Testis (tissue), 3 donors: ENCODE data around the gene RPTOR. TPM values are rescaled to one million over a fixed set of nuclear protein-coding genes. Genes with fewer than 3 reads are reported as not detected.

Source experiments
- DNase-seq: peaks from one replicate; pipeline ENCODE4 v3.0.0-alpha.2; 2019
- H3K27ac ChIP-seq, 2 donors: fragments of 200-600 bp; sonication (generic); one replicate each; pipeline ENCODE4 v1.5.1; 2019
- H3K27me3 ChIP-seq: fragments of 200-600 bp; sonication (generic); one replicate; pipeline ENCODE4 v1.5.1; 2019
- H3K36me3 ChIP-seq: fragments of 200-600 bp; sonication (generic); one replicate; pipeline ENCODE4 v1.5.1; 2017; ENCODE audit warnings: low read depth; ENCODE audit errors: missing control alignments
- H3K4me1 ChIP-seq: fragments of 200-600 bp; sonication (generic); one replicate; pipeline ENCODE4 v1.5.1; 2019
- H3K4me3 ChIP-seq, 2 donors: fragments of 200-600 bp; sonication (generic); one replicate each; pipeline ENCODE4 v1.5.1; 2017 to 2019
- H3K9me3 ChIP-seq: fragments of 200-600 bp; sonication (generic); one replicate; pipeline ENCODE4 v1.5.1; 2017
- CTCF ChIP-seq, 3 experiments: fragments of 450-650 bp in 2 of 3; fragments of 200-600 bp in 1 of 3; sonication (generic) in 1 of 3; IDR thresholded peaks; one replicate each; pipeline ENCODE4 v1.5.1; 2016 to 2019; ENCODE audit warnings: antibody characterized with exemption in 3 of 3, mild to moderate bottlenecking in 2 of 3, moderate library complexity in 1 of 3
- POLR2A ChIP-seq: fragments of 450-650 bp; IDR thresholded peaks from one replicate; pipeline ENCODE4 v1.6.1; 2017; ENCODE audit warnings: antibody characterized with exemption, mild to moderate bottlenecking, moderate library complexity
- WGBS, 2 donors: methylation state at CpG; one replicate each; pipeline ENCODE4 v1.1.5; 2018; 5-methylcytosine and 5-hydroxymethylcytosine counted together
- intact Hi-C: fragments of 100-400 bp; cut with DNase I; formaldehyde crosslinking; loops from one replicate; pipeline ENCODE4 v1.15.1; 2023; ENCODE audit warnings: low total_unique reads
- polyA plus RNA-seq: library from polyadenylated mRNA; stranded (reverse); fragments of 350-450 nt; fragmentation: Illumina TruSeq; extraction: RNeasy Lipid Tissue Mini Kit (QIAGEN cat#74804); gene quantifications from one replicate; pipeline ENCODE4 v1.2.3, GENCODE V29; 2014; ENCODE audit warnings: low read depth, low replicate concordance; ENCODE audit not compliant: insufficient read depth
- total RNA-seq, 2 donors: library from RNA; depleted of rRNA; stranded (reverse); fragments of >200 nt; gene quantifications; one replicate each; pipeline ENCODE4 v1.2.3, GENCODE V29; 2016

Gene RPTOR
- total and polyA plus RNA-seq, 3 donors from 2014 or later: 21.8 to 68.3 (median 56.6) TPM

- H3K9me3 ChIP-seq: no peaks in the 10 kb centered on the region
- intact Hi-C loops: loop anchor here (10.0 kb wide), 1 partner anchor 97 kb away; no protein-coding TSS in a partner anchor
- H3K27ac ChIP-seq: no peak overlapping the region
- peaks cover 15% of the 10 kb centered on the region for H3K4me1 ChIP-seq
- no peaks in the 10 kb centered on the region for H3K36me3 ChIP-seq
- 78 to 84% methylated on average over 11 to 21 of the region's 21 CpGs for WGBS, 2 donors
- no peak for TF ChIP-seq CTCF (IDR thresholded peaks at IDR 0.05)
- no peak for TF ChIP-seq POLR2A
- no peak overlapping the region for H3K4me3 ChIP-seq
- DNase-seq: no peak
- H3K27me3 ChIP-seq: no peaks in the 10 kb centered on the region
Measured at GRCh38 chr17:80961541-80962330, 417.1 kb downstream of the RPTOR start.

GRCh38 chr17:80962356-80963329 lies 418.0 kb downstream of the RPTOR start:
- no peaks in the 10 kb centered on the region for H3K27me3 ChIP-seq
- no peak overlapping the region for H3K27ac ChIP-seq
- no peak overlapping the region for H3K4me3 ChIP-seq
- no peak for DNase-seq
- WGBS, 2 donors: 91 to 93% methylated on average over 24 to 41 of the region's 41 CpGs
- TF ChIP-seq CTCF (IDR thresholded peaks at IDR 0.05) (no peak), POLR2A (no peak)
- intact Hi-C loops: loop anchor here (10.0 kb wide), 1 partner anchor 98 kb away; no protein-coding TSS in a partner anchor
- H3K9me3 ChIP-seq: no peaks in the 10 kb centered on the region
- H3K4me1 ChIP-seq: peaks cover 15% of the 10 kb centered on the region
- no peaks in the 10 kb centered on the region for H3K36me3 ChIP-seq

- 93 to 95% methylated on average over 29 to 49 of the region's 49 CpGs for WGBS, 2 donors
- intact Hi-C loops: loop anchor here (10.0 kb wide), 1 partner anchor 99 kb away; no protein-coding TSS in a partner anchor
- Histone ChIP-seq H3K4me1 (peaks cover 24% of the 10 kb centered on the region), H3K36me3 (no peaks in the 10 kb centered on the region), H3K27ac (no peak overlapping the region), H3K27me3 (no peaks in the 10 kb centered on the region), H3K4me3 (no peak overlapping the region), H3K9me3 (no peaks in the 10 kb centered on the region)
- DNase-seq: no peak
- TF ChIP-seq CTCF (IDR thresholded peaks at IDR 0.05) (no peak), POLR2A (no peak)
Measured at GRCh38 chr17:80963812-80964543, 419.3 kb downstream of the RPTOR start.

GRCh38 chr17:80964544-80964856 lies 419.9 kb downstream of the RPTOR start:
- TF ChIP-seq CTCF (IDR thresholded peaks at IDR 0.05): no peak
- no peak for TF ChIP-seq POLR2A
- H3K4me3 ChIP-seq: no peak overlapping the region
- no peak for DNase-seq
- no peaks in the 10 kb centered on the region for H3K27me3 ChIP-seq
- WGBS, 2 donors: 90 to 98% methylated on average over 6 to 14 of the region's 14 CpGs
- no peak overlapping the region for H3K27ac ChIP-seq
- intact Hi-C loops: loop anchor here (10.0 kb wide), 1 partner anchor 100 kb away; no protein-coding TSS in a partner anchor
- H3K9me3 ChIP-seq: no peaks in the 10 kb centered on the region
- H3K4me1 ChIP-seq: peaks cover 24% of the 10 kb centered on the region
- H3K36me3 ChIP-seq: no peaks in the 10 kb centered on the region
